GM21825 (cell line): ENCODE measurements around the gene GMPPB.
"Not testable (repeated sequence)": the region's sequence is repeated elsewhere in the genome, so short reads cannot be mapped to it uniquely, and the experiment has no call there.

ENCODE experiments used
- ATAC-seq: cut with Tn5 transposase; IDR thresholded peaks from one replicate; pipeline ENCODE4 v1.9.1; 2021; ENCODE audit warnings: mild to moderate bottlenecking, moderate library complexity; ENCODE audit not compliant: unreplicated experiment

GMPPB gene

DNA sequence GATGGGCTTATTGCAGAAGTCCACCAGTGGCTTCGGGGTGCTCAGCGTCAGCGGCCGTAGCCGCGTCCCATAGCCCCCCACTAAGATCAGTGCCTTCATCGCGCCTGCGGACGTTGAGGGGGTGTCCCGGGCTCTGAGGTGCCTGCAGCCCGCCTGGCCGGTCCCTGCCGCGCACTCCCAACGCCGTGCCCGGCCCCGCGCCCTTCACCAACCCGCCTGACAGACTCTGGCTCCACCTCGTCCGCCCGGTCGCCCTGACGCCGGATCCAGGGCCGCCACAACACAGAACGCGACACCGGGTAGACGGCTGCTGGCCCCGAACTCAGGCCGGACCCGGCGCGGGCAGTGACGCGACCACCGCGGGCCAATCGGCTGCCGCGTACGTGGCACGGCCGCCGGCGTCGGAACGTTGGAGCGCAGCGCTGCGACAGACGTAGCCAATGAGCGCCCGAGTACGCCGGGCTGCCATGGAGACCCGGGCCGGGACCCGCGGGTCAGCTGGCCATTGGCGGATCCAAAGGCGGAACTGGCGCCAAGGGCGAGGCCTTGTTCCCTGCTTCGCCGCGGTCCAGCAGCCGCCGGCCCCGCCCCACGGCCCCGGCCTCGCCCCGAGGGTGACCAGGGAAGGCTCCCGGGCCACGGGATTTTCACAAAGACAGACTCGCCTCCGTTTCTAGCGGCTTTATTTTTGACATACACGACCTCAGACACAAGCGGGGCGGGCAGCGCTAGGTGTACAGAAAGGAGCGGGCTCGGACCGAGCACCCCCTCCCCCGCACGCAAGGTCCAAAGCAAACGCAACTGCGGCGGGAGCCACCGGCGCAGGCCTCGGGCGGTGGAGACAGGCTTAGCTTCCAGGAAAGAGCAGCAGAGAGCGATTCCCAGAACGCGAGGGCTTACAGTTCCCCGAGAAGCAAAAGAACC lies at the start of gene GMPPB:
Gene GMPPB, minus strand, starts transcription at position 324 of the 924 bp plus-strand sequence. Its CDS starts 225 bp downstream, at position 99.
- peak; percentile 70 for ATAC-seq

DNA sequence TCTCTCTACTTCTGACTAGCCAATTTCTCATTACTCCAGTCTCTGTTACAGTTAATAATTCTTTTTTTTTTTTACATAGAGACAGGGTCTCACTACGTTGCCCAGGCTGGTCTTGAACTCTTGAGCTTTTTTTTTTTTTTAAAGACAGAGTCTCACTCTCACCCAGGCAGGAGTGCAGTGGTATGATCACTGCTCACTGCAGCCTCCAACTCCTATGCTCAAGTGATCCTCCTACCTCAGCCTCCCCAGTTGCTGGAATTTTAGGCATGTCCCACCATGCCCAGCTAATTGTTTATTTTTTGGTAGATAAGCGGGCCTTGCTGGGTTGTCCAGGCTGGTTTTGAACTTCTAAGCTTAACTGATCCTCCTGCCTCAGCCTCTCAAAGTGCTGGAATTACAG lies 49.0 kb upstream of the GMPPB start:
- no peak for ATAC-seq

DNA sequence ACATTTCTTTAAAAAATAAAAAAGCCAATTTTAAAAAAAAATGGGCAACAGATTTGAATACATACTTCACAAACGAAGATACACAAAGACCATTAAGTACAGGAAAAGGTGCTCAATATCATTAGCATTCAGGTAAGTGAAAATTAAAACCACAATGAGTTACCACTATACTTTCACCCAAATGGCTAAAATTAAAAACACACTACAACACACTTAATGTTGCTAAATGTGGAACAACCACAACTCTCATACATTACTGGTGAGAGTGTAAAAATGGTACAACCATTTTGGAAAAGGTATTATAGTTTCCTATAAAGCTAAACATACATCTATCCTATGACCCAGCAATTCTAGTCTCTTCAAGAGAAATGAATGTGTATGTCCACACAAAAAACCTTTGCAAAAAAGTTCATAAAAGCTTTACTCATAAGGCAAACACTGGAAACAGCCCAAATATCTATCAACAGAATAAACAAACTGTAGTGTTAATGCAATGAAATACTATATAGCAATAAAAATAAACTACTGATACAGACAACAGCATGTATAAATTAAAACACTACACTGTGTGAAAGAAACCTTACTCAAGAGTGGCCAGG lies 47.7 kb upstream of the GMPPB start:
- no peak for ATAC-seq

DNA sequence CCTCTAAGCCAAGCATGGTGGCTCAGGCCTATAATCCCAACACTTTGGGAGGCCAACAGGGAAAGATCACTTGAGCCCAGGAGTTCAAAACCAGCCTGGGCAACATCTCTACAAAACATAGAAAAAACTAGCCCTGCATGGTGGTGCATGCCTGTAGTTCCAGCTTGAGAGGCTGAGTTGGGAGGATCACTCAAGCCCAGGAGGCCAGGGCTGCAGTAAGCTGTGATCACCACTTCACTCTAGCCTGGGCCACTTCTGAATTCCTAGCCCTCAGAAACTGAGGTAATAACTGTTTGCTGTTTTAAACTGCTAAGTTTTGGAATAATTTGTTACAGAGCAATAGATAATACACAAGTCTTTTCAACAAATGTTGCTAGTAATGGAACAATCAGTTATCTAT lies 46.2 kb upstream of the GMPPB start:
- no peak for ATAC-seq

DNA sequence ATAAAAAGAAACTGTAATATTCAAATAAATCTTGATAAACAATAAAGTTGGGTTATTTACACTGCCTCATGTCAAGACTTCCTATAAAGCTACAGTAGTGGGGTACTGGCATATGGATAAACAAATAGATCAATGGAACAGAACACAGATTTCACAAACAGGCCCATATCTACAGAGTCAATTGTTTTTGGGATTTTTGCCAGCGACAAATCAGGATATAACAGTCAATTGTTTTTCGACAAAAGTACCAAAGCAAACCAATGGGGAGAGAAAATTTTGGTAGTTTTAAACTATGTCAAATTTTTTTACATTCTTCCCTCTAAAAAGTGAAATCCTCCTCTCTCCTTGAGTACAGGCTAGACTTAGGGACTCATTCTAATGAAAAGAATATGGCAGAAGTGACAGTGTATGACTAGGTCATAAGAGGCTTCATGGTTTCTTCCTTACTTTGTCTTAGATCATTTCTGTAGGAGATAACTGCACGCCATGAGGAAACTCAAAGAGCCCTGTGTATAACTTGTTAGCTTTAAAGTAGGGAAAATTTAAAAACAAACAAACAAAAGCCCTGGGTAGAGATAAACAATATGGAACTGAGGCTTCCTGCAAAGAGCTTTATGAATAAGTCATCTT lies 45.6 kb upstream of the GMPPB start:
- no peak for ATAC-seq

DNA sequence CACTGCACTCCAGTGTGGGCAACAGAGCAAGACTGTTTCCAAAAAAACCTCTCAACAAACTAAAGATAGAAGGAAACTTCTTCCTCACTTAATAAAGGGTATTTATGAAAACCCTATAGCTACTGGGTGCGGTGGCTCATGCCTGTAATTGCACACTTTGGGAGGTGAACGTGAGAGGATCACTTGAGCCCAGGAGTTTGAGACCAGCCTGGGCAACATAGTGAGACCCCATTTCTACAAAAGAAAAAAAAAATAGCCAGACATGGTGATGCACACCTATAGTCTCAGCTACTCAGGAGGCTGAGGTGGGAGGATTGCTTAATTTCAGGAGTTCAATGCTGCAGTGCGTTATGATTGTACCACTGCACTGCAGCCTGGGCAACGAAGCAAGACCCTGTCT lies 40.2 kb upstream of the GMPPB start:
- no peak for ATAC-seq

DNA sequence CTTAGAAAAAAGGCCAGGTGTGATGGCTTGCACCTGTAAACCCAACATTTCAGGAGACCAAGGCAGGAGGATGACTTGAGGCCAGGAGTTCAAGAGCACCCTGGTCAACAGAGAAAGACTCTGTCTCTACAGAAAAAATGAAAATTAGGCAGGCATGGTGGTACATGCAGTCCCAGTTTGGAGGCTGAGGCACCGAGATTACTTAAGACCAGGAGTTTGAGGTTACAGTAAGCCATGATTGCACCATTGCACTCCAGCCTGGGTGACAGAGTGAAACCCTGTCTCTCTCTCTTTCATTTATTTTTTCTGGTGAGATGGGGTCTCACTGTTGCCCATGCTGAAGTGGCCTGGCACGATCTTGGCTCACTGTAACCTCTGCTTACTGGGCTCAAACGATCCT lies 37.9 kb upstream of the GMPPB start:
- ATAC-seq = no peak

DNA sequence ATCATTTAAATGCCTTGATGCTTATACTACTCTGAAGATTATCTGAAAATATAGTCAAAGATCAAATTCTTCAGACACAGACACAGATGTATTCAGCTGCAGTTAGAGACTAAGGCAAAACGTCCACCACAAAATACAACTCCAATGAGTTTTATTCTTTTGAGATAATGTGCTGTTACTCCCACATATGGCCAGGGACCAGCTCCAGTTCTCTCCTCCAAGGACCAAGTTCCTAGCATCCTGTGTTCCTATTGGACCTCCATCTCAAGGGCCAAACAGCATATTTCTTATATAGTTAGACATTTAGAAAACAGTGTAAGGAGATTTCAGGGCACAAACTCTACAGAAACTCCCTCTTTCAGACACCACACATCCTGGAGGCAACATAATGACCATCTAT lies 35.5 kb upstream of the GMPPB start:
- no peak for ATAC-seq

DNA sequence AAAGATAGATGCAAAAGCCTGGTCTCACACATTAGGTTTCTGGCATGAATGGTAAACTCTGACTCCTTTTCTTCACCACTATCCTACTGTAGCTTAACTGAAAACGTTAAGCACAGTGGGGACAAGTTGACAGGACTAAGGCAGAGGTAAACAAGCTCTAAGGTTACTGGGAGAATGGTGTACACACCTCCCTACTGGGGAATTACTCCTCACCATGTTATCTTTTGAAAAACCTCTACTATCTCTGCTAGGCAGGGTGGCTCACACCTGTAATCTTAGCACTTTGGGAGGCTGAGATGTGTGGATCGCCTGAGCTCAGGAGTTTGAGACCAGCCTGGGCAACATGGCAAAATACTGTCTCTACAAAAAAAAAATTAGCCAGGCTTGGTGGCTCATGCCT lies 33.4 kb upstream of the GMPPB start:
- ATAC-seq = no peak

DNA sequence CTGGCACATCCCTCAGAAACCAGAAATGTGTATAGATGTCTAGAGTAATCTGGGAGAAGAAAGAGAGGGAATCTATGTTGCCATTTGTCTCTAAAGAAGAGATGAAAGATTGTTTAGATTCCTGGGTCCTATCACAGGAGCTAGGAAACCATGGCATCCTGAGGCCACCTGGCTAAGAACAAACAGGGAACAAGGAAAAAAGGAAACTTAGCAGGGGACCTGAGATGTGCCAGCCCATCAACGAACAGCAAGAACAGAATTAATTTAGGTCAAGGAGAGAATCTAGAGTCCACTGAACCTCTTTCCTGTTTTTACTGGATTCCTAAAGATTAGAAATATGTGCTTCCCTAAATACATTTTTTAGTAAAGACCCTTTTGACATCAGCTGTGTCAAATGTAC lies 32.3 kb upstream of the GMPPB start:
- no peak for ATAC-seq

DNA sequence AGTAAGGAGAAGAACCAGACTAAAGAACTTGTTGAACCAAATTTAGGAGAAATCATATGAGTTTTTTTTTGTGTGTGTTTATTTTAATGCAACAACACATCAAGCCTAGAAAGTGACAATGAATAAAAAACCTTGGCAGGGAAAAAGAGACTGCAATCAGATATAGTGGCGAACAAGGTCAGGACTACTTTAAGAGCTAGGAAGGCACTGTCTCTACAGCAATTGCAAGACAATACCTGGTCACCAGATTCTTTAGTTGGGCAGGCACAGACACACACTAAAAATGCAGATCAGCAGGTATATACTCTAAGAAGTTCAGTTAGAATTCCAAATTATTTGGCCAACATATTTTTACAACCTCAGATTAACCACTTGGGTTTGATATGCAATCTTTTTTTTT lies 30.8 kb upstream of the GMPPB start:
- no peak for ATAC-seq

DNA sequence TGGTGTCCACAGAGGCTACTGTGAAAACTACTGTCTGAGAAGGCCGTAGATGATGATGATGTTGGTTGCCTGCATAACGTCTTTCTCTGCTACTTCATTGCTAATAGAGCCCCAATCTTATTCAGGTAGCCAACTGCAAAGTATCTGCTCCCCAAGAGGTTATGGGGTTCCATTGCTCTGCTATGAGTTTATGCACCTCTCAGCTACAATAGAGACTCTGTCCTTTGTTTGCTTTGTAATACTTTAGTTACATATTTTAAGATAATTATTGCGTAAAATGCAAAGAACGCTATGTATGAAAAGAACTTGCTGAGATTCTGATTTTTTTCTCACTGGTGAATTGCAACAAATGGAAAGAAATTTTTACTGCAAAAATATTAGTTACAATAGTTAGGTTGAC lies 27.8 kb upstream of the GMPPB start:
- ATAC-seq = no peak

DNA sequence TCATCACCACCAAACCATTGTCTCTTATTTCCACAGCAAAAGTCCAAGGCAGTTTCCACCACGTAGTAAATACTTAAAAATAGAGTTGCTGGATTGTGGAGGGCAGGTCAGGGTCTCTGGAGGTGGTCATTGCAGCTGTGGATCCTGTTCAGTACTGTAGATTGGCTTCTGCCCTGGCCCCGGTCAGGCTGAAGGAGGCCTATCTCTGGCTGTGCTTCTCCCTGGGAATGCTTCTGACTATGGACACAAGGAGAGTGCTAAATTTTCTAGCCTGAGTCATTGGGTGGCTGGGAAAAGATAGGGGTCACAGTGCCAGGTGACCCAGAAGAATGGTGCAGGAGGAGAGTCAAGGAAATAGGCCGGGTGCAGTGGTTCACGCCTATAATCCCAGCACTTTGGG lies 26.3 kb upstream of the GMPPB start:
- ATAC-seq = no peak

DNA sequence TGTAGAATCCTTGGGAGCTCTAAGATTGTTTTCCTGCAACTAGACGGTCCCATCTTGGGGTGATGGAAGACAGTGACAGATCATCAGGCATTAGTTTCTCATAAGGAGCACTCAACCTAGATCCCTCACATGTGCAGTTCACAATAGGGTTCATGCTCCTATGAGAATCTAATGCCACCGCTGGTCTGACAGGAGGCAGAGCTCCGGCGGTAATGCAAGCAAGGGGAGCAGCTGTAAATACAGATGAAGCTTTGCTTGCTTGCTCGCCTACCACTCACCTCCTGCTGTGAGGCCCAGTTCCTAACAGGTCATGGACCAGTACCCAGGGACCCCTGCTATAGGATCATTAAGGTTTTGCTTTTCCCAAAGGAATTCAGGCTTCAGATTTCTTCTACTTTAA lies 25.1 kb upstream of the GMPPB start:
- ATAC-seq = not testable (repeated sequence)

DNA sequence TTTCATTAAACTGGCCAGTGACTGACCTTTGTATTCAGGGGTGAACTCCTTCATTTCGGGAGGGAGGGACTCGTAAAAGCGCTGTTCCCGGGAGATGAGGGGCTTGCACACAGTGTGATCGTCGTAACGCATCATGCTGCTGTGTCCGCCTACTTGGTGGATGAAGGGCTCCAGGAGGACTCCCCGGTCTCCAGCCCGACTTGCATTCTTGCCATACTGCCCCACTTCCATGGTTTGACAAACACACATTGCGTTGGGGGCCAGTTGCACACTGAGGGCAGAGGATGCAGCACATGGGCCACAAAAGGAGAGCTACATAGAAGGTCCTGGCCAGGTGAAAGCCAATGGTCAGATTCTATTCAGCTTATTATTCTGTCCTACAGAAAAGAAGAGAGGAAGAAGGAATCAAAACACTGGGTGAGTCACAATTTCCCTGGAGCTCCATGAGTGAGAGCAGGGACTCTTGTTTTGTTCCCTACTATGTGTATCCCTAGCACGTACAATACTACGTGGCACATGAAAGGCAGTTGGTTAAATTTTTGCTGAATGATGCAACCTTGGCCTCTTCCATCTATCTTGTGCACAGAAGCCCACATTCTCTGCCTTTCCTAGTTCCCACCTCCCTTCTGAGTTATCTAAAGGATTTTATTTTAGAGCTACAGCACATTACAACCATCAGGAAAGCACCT lies 24.2 kb upstream of the GMPPB start:
- ATAC-seq = no peak

DNA sequence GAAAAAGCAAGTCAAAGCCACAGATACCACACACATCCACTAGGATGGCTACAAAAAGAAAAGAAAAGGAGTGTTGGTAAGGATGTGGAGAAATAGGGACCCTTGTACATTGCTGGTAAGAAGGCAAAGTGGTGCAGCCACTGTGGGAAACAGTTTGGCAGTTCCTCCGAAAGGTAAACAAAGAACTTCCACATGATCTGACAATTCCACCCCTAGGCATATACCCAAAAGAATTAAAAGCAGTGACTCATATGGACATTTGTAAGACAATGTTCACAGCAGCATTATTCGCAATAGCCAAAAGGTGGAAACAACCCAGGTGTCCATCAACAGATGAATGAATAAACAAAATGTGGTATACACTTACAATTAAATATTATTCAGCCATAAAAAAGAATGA lies 22.2 kb upstream of the GMPPB start:
- no peak for ATAC-seq

DNA sequence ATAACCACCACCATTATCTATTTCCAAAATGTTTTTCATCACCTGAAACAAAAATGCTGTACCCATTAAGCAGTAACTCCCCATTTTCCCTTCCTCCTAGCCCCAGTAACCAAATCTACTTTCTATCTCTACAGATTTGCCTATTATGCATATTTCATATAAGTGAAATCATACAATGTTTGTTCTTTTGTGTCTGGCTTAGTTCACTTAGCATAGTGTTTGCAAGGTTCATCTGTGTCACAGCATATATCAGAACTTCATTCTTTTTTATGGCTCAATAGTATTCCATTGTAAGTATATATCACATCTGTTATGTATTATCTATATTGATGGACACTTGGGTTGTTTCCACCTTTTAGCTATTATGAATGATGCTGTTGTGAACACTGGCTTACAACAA lies 16.7 kb upstream of the GMPPB start:
- ATAC-seq = no peak

DNA sequence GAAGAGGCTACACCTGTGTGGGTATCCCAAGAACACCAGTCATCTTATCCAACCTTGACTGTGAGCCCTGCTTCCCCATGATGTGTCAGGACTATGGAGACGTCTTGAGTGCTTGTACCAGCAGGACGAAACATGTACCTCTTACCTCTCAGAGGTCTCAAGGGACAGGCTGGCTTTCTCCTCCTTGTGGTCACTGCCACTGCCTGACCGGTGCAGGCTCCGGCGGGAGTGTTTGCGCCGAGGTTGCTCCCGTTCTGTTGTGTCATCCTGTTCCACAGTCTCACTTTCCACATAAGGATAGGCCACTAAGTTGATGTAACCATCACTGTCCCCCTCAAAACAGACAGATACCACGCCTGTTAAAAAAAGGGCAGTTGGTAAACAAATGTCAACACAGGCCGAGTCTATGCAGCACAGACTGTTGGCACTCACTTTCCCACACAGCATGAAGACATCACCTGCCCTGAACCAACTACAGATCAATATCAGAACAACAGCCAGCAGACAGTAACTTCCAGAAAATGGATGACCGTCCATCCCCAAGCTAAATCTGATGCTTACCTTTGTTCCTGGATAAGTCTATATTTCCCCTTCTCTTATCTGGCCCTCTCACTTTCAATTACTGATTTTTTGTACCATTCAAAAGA lies 14.4 kb upstream of the GMPPB start:
- ATAC-seq = no peak

DNA sequence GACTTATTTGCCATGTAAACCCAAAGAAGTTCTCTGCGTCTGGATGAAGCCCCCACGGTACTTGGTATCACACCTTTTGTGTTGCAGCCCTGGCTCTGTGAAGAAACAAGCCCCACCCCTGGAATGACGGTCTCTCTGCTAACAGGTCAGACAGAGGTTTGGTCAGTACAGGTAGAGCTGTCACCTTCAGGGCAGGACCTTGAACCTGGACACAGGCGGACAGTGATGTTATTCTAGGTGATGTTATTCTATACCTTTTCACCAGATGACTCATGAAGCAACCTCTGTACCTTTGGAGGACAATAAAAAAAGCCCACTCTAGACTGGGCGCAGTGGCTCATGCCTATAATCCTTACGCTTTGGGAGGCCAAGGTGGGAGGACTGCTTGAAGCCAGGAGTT lies 11.0 kb upstream of the GMPPB start:
- no peak for ATAC-seq

DNA sequence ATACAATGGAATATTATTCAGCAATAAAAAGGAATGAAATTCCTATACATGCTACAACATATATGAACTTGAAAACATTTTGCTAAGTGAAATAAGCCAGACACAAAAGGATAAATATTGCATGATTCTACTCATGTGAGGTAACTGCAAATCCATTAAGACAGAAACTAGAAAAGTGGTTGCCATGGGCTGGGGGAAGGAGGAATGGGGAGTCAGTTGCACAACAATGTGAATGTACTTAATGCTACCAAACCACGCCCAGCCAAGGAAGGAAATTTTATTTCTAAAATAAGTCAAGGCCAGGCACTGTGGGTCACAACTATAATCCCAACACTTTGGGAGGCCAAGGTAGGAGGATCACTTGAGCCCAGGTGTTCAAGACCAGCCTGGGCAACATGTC lies 9.8 kb upstream of the GMPPB start:
- no peak for ATAC-seq

DNA sequence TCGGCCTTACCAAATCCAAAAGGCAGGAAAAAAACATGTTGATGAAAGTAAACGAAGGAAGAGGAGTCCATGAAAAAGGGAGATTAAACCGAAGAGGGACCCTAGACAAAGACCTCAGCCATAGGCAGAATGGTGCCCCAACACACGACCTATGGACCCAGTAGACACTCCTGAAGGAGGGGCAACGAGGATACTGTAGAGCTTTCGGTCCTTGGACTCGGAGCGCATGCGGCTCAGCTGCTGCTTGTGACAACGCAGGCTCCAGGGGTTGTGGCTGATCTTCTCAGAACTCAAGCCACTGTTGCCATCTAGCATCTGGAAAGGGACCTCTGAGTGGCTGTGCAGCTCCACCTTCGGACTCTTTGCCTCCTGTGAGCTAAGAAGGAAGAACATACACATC lies 8.8 kb upstream of the GMPPB start:
- no peak for ATAC-seq
